NOMO-1 (cell line): ENCODE results near the gene TMEM45A.
"Not testable (repeated sequence)": the region's sequence is repeated elsewhere in the genome, so short reads cannot be mapped to it uniquely, and the experiment has no call there.

Source experiments
- DNase-seq, 2 experiments: peaks; one replicate each; lab custom pipeline; 2025; ENCODE audit not compliant: unreplicated experiment in 2 of 2; lab: John Stamatoyannopoulos, UW

The TMEM45A gene, protein sequence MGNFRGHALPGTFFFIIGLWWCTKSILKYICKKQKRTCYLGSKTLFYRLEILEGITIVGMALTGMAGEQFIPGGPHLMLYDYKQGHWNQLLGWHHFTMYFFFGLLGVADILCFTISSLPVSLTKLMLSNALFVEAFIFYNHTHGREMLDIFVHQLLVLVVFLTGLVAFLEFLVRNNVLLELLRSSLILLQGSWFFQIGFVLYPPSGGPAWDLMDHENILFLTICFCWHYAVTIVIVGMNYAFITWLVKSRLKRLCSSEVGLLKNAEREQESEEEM

DNA sequence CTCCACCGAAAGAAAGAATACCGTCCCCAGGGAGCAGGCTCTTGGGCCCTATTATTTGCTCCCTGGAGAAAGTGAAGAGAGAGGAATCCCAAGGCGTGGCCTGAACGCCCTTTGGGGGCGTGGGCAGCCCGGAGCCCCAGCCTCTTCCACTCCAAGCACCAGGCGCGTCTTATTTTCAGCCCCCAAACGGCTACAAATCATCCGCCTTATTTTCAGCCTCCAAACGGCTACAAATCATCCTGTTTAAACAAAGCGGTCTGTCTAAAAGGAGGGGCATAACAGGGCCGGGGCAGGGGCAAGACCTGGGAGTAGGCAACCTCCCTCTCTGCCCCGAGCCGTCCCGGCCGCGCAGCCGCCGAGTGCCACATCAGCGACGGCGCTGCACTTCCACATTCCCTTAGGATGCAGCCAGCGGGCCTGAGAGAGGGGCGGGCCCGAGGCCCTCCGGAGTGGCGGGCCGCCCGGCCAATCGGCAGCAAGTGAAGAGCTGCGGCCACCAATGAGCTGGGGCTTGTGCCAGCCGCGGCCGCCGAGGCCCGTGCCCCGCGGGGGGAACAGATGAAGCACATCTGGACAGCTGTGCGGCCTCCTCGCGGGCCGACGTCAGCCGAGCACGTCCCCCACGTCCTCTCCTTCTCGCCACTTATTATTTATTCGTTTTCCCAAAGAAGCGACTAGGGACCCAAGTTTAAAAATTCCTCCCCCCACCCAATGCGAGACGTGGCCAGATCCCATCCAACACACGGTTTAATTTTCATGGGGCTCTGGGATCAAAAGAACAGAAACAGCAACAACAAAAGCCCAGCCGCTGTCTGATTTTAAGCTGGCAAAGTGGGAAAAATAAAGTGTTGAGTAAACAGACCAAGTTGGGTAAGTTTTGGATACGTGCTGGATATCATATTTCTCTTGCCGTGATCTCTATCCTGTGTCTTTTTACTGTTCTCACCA is at the start of gene TMEM45A:
TMEM45A (plus strand) TSS at position 561 of the 948 bp plus-strand sequence. CDS start 62,593 bp downstream, outside the sequence.
- peak; percentile 68 to 81 for DNase-seq

DNA sequence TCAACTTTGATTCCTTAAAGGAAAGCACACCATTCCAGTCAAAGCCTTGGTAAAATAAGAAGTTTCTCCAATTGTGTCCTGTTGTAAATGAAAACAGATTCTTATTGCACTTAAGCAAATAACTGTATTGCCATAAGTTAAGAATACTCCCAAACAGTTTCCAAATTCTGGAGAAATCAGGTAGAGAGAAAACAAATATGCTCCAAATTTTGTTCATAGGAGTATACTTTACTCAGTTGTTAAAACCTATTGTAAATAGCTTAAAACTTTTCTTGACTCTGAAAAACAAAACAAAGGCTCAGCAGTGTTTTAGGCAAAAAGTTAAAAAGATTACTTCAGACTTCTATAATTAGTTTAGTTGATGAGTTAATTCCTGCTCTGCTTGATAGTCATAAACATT is 48.7 kb upstream of the TMEM45A start:
- no peak for DNase-seq

DNA sequence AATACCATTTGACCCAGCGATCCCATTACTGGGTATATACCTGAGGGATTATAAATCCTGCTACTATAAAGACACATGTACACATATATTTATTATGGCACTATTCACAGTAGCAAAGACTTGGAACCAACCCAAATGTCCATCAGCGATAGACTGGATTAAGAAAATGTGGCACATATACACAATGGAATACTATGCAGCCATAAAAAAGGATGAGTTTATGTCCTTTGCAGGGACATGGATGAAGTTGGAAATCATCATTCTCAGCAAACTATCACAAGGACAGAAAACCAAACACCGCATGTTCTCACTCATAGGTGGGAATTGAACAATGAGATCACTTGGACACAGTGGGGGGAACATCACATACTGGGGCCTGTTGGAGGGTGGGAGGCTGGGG is 45.4 kb upstream of the TMEM45A start:
- DNase-seq = not testable (repeated sequence)

DNA sequence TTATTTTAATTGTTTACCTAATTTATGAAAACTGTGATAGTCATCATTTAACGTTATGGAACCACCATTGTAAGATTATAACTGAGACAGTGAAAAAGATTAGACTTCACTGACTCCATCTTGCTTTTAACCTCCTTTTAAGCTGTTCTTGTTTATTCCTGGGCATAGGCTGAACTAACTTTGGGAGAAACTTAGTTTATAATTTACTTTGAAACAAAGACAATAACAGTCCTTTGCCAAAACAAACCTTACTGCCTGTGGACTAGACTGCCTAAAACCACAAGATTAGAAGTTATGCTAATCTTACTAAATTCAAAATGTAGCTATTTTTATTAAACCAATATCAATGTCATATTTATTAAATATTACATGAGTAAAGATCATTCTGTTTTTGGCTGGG is 44.3 kb upstream of the TMEM45A start:
- no peak for DNase-seq

DNA sequence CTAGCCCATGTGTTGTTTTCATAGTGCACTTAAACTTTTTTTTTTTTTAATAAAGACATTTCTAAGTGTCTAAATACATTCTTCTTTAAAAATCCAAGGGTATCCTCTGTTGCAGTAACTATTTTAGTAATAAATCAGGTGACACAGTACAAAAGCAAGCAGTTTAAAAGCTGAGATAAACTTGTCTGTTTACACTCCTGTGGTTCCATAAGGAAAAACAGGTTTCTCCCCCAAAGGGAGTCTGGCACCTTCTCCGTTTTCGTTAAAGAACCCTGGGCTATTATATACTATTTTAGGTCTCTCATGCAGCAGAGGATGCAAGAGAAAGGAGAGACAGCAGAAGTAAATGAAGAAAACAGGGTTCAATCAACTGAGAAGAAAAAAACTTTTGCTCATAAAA is 43.2 kb upstream of the TMEM45A start:
- no peak for DNase-seq

DNA sequence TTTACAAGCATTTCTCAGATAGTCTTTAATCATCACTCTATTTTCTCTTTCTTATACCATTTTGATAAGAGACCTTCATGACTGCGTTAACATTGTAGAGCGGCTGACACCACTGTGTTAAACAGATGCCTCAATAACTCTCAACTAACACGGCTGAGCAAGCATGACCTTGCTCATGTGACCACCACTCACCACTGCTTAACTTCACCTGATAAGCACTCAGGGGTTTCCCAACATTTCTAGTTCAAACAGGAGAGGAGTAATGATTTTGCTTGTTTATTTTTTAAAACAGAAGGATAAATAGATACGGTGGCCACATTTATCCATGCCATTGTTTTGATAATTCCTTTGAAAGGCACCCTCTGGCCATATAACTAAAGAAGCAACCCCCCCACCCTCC is 37.7 kb upstream of the TMEM45A start:
- no peak for DNase-seq

DNA sequence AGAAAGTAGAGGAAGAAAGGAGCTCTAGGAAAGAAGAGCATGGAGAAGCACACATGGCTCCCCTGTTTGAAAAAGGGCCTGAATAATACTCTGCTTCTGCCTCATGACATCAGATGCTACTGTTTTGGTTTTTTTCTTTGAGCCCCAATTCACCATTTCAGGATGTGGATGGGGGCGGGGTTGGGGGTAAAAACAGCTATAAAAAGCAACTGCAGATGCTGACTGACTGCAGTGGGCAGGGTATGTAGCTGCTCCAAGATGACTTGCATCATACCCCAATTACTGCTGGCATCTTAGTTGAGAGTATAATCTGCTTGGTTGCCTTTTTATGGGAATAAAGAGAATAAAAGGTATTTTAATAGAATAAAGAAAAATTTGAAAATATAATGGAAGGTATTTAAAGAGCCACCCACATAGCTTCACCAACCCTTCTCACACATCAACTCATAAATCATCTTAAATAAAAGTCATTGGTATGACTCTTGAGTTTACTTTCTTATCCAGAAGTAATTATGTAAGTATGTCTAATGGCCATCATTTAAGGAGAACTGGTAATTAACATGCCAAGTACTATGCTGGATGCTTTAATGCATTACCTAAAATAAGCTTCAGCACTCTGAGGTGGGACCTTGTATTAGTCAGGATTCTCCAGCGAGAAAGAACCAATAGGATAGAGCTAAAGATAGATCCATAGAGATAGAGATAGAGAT is 36.4 kb upstream of the TMEM45A start:
- no peak for DNase-seq

DNA sequence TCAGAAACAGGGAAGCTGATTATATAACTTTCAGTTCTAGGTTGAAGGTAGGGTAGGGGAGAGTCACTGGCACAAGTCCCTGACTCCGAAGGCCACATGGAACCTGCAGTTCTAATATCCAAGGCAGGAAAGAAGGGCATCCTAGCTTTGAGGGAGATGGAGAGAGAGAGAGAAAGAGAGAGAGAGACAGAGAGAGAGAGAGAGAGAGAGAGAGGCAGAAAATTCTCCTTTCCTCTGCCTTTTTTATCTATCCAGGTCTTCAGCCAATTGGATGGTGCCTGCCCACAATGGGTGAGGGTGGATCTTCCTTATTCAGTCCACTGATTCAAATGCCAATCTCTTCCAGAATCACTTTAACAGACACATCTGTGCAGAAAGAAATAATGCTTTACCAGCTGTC is 35.7 kb upstream of the TMEM45A start:
- DNase-seq = no peak

DNA sequence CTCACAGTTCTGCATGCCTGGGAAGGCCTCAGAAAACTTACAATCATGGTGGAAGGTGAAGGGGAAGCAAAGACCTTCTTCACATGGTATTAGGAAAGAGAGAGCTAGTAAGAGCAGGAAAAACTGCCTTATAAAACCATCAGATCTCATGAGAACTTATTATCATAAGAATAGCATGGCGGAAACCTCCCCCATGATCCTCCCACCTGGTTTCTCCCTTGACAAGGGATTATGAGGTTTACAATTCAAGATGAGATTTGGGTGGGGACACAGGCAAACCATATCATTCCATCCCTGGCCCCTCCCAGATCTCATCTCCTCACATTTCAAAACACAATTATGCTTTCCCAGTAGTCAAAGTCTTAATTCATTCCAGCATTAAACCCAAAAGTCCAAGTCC is 34.6 kb upstream of the TMEM45A start:
- no peak for DNase-seq

DNA sequence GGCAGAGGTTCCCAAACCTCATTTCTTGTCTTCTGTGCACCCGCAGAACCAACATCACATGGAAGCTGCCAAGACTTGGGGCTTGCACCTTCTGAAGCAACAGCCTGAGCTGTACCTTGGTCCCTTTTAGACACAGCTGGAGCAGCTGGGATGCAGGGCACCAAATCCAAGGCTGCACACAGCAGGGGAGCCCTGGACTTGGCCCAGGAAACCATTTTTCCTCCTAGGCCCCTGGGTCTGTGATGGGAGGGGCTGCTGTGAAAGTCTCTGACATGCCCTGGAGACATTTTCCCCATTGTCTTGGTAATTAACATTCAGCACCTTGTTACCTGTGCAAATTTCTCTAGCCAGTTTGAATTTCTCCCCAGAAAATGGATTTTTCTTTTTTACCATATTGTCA is 33.6 kb upstream of the TMEM45A start:
- no peak for DNase-seq

DNA sequence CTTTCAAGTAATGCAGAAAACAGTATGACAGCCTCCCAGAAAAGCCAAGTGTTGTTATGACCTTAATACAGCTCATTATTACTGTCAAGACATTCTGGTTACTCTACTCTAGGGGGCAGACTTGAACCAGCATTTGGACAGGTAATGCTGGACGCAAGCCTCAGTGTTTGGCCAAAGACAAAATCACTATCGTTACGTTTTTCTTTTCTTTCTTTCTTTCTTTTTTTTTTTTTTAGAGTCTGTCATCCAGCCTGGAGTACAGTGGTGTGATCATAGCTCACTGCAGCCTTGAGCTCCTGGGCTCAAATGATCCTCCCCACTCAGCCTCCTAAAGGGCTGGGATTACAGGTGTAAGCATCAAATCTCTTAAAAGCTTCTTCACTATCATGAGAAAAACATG is 29.4 kb upstream of the TMEM45A start:
- peak in 1 of 2 experiments; percentile 55 for DNase-seq

DNA sequence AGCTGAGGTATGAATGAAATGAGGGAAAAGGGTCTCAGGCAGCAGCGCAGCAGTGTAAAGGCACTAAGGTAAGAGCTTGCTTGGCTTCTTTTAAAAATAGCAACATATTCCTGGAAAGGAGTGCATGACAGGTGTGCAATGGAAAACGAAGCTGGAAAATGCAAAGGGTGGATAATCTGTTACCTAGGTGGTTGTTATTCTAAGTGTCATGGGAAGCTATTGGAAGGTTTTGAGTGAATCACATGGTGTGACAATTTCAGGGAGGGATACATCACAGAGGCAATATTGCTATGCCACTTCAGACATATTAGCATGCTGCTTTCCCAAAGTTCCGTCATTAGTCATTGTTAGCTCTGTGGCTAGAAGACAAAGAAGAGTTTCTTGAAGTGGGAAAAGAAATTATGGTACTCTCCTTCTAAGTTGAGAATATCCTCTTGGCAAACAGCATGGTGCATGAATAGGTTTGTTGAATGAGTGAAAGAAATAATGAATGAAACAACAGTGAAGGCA is 28.7 kb upstream of the TMEM45A start:
- DNase-seq = no peak

DNA sequence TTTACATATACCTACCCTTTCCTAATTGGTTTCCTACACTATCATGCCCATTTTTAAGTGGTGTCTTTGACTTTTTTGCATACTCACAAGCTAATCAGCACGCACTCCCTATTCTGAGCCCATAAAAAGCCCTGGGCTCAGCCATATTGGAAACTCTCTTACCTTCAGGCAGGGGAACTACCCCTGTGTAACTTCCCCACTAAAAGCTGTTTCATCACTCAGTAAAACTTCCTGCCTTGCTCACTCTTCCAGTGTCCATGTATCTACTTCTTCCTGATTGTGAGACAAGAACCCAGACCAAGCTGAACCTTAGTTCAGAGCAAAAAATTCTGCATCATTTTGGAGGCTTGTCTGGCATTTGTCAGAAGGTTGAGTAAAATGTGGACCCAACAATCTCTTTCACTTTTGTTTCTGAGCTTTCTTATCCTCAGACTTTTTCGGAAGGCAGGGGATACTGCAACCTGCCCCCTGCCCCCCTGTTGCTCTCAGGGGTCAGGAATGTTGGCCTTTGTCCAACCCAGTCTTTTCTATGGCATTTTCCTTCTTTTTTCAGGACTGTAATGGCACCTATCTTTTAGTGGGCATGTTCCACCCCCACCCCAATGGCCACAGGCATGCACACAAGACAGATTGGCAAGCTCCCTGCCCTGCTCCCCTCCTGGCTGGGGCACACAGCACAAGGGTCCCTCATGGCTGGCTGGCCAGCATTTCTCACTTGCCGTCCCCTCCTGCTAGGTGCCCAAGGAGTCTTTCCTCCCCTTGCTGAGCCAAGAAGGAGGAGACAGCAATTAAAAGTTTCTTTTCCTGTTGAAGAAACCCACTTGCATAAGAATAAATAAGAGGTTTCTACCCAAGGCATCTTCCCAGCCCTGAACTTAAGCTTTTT is 26.3 kb upstream of the TMEM45A start:
- DNase-seq = peak in 1 of 2 experiments; percentile 40

DNA sequence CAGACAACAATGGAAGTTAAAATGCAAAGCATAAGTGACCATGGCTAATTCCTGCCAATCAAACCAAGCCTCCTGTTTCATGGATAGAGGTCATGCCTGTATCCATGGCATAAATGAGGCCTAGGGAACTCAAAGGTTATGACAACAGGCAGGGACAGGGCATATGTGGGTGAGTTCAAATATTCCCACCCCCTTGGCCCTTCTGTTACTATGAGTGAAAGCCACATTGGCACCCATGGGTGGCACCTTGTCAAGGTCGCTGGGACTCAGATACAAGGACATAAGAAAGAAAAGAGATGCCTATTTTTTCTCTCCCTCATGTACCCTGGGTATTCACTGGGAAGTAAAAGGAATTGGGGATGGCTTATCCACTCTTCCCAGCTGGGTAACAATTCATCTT is 25.3 kb upstream of the TMEM45A start:
- no peak for DNase-seq

DNA sequence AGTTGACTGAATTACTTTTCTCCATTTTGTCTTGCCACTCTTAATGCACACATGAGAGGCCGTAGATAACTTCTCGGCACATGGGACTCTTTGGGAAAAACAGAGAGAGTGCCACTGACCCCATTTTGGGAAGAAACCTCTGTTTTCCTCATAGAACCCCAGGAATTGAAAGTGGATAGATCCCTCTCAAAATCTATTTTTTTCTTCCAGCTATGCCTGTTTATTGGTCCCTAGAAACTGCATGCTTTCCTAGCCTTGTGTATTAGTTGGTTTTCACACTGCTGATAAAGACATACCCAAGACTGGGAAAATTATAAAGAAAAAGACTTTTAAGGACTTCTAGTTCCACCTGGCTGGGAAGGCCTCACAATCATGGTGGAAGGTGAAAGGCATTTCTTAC is 23.7 kb upstream of the TMEM45A start:
- DNase-seq = no peak

DNA sequence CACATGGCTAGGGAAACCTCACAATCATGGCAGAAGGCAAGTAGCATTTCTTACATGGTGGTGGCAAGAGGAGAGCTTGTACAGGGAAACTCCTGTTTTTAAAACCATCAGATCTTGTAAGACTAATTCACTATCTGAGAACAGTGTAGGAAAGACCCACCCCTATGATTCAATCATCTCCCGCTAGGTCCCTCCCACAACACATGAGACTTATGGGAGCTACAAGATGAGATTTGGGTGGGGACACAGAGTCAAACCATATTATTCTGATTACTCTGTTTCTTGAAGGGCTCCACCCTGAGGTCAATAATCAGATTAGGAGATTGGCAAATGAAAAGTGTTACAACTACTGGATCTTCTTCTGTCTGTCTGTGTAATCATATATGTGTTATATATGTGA is 21.5 kb upstream of the TMEM45A start:
- DNase-seq = no peak

DNA sequence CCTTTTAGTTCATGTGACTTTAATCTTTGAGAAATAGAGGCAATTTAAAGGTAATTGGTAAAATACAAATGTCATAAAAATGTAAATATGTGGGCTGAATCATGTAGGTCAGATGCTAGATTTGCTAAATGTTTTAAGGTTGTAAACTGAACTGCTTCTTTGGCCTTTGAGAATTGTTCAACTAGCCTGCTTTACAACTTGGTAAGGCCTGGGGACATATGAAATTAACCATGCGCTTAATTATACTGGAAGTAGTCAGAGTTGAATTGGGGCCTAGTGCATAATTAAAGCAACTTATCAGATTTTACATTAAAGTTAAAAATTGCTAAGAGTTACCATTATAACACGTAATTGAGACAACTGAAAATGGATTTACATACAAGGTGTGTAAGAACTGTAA is 21.0 kb upstream of the TMEM45A start:
- DNase-seq = no peak

DNA sequence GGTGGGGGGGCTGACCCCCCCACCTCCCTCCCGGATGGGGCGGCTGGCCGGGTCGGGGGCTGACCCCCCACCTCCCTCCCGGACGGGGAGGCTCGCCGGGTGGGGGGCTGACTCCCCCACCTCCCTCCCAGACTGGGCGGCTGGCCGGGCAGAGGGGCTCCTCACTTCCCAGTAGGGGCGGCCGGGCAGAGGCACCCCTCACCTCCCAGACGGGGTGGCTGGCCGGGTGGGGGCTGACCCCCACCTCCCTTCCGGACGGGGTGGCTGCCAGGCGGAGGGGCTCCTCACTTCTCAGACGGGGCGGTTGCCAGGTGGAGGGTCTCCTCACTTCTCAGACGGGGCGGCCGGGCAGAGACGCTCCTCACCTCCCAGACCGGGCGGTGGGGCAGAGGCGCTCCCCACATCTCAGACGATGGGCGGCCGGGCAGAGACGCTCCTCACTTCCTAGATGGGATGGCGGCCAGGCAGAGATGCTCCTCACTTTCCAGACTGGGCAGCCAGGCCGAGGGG is 14.5 kb upstream of the TMEM45A start:
- DNase-seq = not testable (repeated sequence)

DNA sequence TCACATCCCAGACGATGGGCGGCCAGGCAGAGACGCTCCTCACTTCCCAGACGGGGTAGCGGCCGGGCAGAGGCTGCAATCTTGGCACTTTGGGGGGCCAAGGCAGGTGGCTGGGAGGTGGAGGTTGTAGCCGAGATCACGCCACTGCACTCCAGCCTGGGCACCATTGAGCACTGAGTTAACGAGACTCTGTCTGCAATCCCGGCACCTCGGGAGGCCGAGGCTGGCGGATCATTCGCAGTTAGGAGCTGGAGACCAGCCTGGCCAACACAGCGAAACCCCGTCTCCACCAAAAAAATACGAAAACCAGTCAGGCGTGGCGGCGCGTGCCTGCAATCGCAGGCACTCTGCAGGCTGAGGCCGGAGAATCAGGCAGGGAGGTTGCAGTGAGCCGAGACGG is 13.9 kb upstream of the TMEM45A start:
- not testable (repeated sequence) for DNase-seq

DNA sequence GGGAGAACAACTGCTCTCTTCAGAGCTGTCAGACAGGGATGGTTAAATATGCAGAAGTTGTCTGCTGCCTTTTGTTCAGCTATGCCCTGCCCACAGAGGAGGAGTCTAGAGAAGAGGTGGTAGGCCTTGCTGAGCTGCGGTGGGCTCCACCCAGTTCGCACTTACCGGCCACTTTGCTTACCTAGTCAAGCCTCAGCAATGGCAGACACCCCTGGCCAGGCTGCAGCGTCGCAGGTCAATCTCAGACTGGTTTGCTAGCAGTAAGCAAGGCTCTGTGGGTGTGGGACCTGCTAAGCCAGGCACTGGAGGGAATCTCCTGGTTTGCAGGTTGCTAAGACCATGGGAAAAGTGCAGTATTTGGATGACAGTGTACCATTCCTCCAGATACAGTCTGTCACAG is 12.3 kb upstream of the TMEM45A start:
- no peak for DNase-seq
